Measurements from ENCODE around the gene FBXO24.
A peak's percentile ranks its signal among the peaks of the same experiment; 100 is the strongest.

The FBXO24 gene

DNA sequence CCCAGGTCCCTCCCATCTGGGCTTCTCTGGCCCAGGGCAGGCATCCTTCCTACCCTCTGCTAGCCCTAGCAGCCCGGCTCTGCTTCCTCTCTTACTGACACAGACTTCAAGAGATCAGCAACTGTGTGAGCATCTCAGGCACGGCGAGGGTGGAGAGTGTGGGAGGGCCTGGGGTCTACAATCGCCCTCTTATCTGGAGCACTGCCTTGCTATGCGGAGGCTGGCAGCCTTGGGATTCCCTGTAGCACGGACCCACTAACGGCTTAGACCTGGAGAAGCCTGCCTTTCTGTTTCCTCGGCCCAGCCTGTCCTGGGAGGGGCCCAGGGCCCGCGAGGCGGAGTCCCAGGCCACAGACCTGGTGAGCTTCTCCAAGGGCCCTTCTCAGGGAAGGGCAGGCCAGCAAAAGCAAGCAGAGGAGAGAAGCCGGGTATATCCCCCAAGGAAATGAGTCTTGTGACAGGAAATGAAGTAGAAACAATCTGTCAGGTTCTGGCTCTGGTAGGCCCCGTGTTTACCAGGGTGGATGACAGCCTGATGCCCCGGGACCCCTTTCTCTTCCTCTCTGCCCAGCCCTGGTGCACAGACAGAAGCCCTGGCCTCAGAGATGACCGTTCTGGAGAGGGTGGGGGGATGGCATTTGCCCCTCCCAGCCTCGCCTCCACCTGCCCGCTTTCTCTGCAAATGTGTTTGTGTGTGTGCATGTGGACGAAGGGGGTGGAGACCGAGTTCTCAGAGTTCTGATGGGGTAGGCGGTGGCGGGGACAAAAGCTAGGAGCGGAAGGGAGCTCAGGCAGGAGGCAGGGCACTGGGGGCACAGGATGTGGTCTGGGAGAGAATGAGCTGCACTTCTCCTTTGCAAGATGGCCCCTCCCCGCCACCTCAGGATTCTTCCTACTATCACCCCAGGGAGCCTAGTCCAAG lies 2.7 kb upstream of the FBXO24 start:
- peak overlapping the region; percentile 70 for H3K4me3 ChIP-seq (ENCODE audit: extremely low read depth, insufficient read depth, low read length, poor library complexity, severe bottlenecking)
- H3K9me3 ChIP-seq (ENCODE audit: control insufficient read depth, low read length) = no peaks in the 10 kb centered on the region
- H3K4me1 ChIP-seq (ENCODE audit: control insufficient read depth, insufficient read depth, low read length, poor library complexity, severe bottlenecking) = peaks cover 24% of the 10 kb centered on the region
- peaks cover 44% of the 10 kb centered on the region for H3K36me3 ChIP-seq (ENCODE audit: control insufficient read depth, insufficient read depth, low read length)
- WGBS, 2 experiments (ENCODE audit: insufficient coverage in 2 of 2) = 56 to 65% methylated on average over 17 to 20 of the region's 23 CpGs
- peak overlapping the region; percentile 90 for H3K27ac ChIP-seq (ENCODE audit: low read depth, low read length, severe bottlenecking)

DNA sequence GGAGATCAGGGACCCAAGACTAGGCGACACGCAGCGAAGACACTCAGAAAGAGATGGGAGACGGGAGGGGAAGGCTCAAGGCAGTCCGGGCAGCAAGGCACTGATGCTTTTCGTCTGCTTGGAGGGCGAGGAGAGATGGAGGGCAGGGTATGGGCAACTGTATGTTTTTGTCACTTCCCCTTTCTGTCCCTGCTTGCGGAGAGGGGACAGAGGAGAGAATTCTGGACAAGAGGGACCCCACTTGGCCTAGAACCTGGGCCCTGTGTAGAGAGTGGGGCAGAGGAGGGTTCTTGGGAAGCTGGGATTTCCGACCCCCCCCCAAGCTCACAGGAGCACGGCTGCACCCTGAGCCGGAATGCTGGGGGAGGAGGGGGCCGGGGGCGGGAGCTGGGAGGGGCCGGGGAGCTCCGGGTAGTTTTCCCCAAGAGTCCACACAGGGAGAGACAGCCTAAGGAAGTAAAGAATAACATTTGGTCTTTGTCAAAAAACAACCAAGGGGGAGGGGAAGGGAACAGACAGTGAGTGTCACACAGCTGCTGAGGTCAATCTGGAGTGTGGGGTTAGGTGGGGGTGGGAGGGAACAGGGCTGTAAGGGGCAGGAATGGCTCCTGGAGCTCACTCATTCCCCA lies 2.0 kb upstream of the FBXO24 start:
- Histone ChIP-seq H3K9me3 (ENCODE audit: control insufficient read depth, low read length) (no peaks in the 10 kb centered on the region), H3K4me3 (ENCODE audit: extremely low read depth, insufficient read depth, low read length, poor library complexity, severe bottlenecking) (peak overlapping the region; percentile 70), H3K4me1 (ENCODE audit: control insufficient read depth, insufficient read depth, low read length, poor library complexity, severe bottlenecking) (peaks cover 24% of the 10 kb centered on the region), H3K36me3 (ENCODE audit: control insufficient read depth, insufficient read depth, low read length) (peaks cover 36% of the 10 kb centered on the region), H3K27ac (ENCODE audit: low read depth, low read length, severe bottlenecking) (peak overlapping the region; percentile 90)
- 53% methylated on average over 9 of the region's 15 CpGs for WGBS, 2 experiments (ENCODE audit: insufficient coverage in 2 of 2)

DNA sequence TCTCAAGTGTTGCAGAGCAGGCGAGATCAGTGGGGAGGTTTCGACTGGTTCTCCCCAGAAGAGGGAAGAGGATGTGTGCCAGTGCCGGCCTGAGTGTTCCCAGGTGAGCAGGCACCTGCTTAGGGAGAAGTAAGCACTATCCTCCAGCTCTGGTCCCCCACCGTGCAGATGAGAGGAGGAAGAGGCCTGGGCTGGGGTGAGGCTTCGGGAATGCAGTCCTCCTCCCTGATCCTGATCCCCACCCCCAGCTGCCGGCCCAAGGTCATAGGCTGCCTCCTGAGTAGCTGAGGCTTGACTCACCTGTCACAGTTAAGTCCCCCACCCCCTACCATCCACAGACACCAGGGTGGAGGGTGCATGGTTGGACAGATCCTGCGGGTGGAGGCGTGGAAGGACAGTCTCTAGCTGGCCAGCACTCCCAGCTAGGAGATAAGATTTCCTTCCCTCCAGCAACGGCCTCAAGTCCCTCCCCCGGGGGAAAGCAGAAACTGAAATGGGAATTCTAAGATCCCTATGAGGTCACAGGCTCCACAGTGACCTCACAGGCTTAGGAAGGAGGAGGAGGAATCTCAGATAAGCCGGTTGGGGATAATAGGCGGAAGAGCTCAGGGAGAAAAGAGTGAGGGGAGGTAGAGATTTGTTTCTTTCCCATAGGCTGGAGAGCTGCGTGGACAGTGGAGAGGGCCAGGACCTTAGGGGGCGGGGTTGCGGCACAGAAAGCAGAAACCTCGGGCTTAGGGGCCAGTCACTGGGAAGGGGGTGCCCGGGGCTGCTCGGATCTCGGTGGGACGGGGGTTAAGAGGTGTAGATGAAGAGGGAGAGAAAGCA lies 1.2 kb upstream of the FBXO24 start:
- 3 to 4% methylated on average over 10 to 13 of the region's 20 CpGs for WGBS, 2 experiments (ENCODE audit: insufficient coverage in 2 of 2)
- peak overlapping the region; percentile 70 for H3K4me3 ChIP-seq (ENCODE audit: extremely low read depth, insufficient read depth, low read length, poor library complexity, severe bottlenecking)
- no peaks in the 10 kb centered on the region for H3K9me3 ChIP-seq (ENCODE audit: control insufficient read depth, low read length)
- H3K36me3 ChIP-seq (ENCODE audit: control insufficient read depth, insufficient read depth, low read length) = peaks cover 30% of the 10 kb centered on the region
- peaks cover 24% of the 10 kb centered on the region for H3K4me1 ChIP-seq (ENCODE audit: control insufficient read depth, insufficient read depth, low read length, poor library complexity, severe bottlenecking)
- H3K27ac ChIP-seq (ENCODE audit: low read depth, low read length, severe bottlenecking) = peak overlapping the region; percentile 90

GRCh38 chr7:100585511-100586265 lies 440 bp upstream of the FBXO24 start, which contains the start of gene LRCH4:
Gene LRCH4 (minus strand): TSS chr7:100586129. CDS start chr7:100586100, 29 bp downstream.
- peaks cover 22% of the 10 kb centered on the region for H3K36me3 ChIP-seq (ENCODE audit: control insufficient read depth, insufficient read depth, low read length)
- peak within 1 kb of the TSS; percentile 90 for H3K27ac ChIP-seq (ENCODE audit: low read depth, low read length, severe bottlenecking)
- H3K9me3 ChIP-seq (ENCODE audit: control insufficient read depth, low read length) = no peaks in the 10 kb centered on the region
- peak within 1 kb of the TSS; percentile 70 for H3K4me3 ChIP-seq (ENCODE audit: extremely low read depth, insufficient read depth, low read length, poor library complexity, severe bottlenecking)
- peaks cover 24% of the 10 kb centered on the region for H3K4me1 ChIP-seq (ENCODE audit: control insufficient read depth, insufficient read depth, low read length, poor library complexity, severe bottlenecking)
- WGBS, 2 experiments (ENCODE audit: insufficient coverage in 2 of 2) = 0 to 1% methylated on average over 45 to 47 of the region's 61 CpGs

DNA sequence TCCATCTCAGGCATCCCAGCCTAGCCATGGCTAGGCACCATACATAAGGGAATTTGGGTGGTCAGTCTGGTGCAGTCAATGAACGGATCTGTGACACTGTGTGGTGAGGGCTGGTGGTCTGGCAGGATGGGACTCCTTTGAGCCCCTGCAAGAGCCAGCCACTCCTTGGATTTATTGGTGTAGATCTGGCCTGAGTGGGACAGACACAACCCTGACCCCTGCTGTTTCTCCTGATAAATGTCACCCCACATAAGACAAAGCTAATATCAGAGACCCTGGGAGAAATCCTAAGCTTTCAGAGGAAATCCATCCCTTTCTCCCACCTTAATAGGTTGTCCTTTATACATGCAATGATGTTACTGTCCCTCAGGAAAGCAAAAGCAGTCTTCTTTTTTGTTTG lies 2.3 kb downstream of the FBXO24 start:
- no peaks in the 10 kb centered on the region for H3K9me3 ChIP-seq (ENCODE audit: control insufficient read depth, low read length)
- peaks cover 3% of the 10 kb centered on the region for H3K36me3 ChIP-seq (ENCODE audit: control insufficient read depth, insufficient read depth, low read length)
- WGBS, 2 experiments (ENCODE audit: insufficient coverage in 2 of 2) = 88% methylated on average over 1 of the region's 1 CpG; no CpG with 5 or more reads in 1 of the 2 experiments
- peaks cover 11% of the 10 kb centered on the region for H3K4me1 ChIP-seq (ENCODE audit: control insufficient read depth, insufficient read depth, low read length, poor library complexity, severe bottlenecking)
- H3K27ac ChIP-seq (ENCODE audit: low read depth, low read length, severe bottlenecking) = no peak overlapping the region
- no peak overlapping the region for H3K4me3 ChIP-seq (ENCODE audit: extremely low read depth, insufficient read depth, low read length, poor library complexity, severe bottlenecking)

DNA sequence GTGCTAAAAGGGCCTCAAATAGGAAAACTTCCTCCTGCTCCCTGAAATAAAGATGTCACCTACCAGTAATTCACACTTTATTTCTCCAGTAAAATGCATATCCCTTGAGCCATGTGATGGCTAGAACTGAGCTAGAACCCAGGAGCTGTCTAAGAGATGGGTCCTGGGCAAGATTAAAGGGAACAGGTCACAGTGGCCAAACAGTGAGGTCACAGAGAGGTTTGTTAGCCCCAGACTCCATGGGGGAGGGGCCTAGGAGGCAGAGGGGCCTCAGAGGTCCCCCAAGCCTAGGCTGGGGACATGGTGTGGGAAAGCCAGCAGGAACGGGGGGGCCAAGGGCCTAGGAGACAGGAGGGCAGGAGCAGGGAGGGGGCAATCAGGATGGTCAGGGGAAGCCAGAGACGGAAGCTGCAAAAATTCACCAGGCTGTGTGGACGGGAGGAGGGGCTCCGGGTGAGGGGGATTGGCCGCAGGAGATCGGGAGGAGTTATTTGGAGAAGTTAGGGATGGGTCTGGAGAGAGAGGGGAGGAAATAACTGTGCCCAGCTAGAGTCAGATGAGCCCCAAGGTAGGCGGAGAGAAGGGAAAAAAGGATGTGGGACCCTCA lies 3.3 kb downstream of the FBXO24 start:
- peaks cover 4% of the 10 kb centered on the region for H3K4me1 ChIP-seq (ENCODE audit: control insufficient read depth, insufficient read depth, low read length, poor library complexity, severe bottlenecking)
- H3K27ac ChIP-seq (ENCODE audit: low read depth, low read length, severe bottlenecking) = no peak overlapping the region
- no peaks in the 10 kb centered on the region for H3K9me3 ChIP-seq (ENCODE audit: control insufficient read depth, low read length)
- H3K36me3 ChIP-seq (ENCODE audit: control insufficient read depth, insufficient read depth, low read length) = no peaks in the 10 kb centered on the region
- 29 to 32% methylated on average over 7 of the region's 7 CpGs for WGBS, 2 experiments (ENCODE audit: insufficient coverage in 2 of 2)
- no peak overlapping the region for H3K4me3 ChIP-seq (ENCODE audit: extremely low read depth, insufficient read depth, low read length, poor library complexity, severe bottlenecking)

DNA sequence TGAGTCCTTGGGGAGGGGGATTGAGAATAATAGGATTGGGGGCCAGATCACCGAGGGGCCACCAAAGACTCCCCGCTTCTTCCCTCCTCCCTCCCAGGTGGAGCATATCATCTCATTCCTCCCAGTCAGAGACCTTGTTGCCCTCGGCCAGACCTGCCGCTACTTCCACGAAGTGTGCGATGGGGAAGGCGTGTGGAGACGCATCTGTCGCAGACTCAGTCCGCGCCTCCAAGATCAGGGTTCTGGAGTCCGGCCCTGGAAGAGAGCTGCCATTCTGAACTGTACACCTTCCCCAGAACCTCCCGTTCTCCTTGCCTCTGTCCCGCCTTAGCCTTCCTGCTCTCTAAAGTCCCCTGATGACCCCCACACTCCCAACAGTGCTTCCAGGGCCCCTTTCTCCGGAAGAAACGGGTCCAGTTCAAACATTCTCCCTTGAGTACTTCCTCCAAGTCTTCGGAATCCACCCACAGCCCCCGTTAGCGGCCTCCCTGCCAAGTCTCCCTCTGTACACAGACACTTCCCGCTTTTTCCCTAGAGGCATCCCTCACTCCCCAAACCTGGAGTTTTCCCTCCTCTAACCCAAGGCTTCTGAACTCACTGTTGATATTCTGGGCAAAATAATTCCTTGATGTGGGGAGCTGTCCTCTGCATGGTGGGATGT lies 4.1 kb downstream of the FBXO24 start:
- no peaks in the 10 kb centered on the region for H3K9me3 ChIP-seq (ENCODE audit: control insufficient read depth, low read length)
- no peaks in the 10 kb centered on the region for H3K36me3 ChIP-seq (ENCODE audit: control insufficient read depth, insufficient read depth, low read length)
- no peak overlapping the region for H3K4me3 ChIP-seq (ENCODE audit: extremely low read depth, insufficient read depth, low read length, poor library complexity, severe bottlenecking)
- H3K27ac ChIP-seq (ENCODE audit: low read depth, low read length, severe bottlenecking) = no peak overlapping the region
- 88% methylated on average over 17 to 18 of the region's 20 CpGs for WGBS, 2 experiments (ENCODE audit: insufficient coverage in 2 of 2)
- no peaks in the 10 kb centered on the region for H3K4me1 ChIP-seq (ENCODE audit: control insufficient read depth, insufficient read depth, low read length, poor library complexity, severe bottlenecking)

DNA sequence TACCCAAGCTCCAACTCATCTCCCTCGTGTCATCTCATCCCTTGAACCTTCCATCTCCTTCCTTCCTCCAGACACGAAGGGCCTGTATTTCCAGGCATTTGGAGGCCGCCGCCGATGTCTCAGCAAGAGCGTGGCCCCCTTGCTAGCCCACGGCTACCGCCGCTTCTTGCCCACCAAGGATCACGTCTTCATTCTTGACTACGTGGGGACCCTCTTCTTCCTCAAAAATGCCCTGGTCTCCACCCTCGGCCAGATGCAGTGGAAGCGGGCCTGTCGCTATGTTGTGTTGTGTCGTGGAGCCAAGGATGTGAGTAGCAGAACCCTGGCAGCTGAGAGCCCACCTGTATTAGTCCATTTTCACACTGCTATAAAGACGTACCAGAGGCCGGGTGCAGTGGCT lies 5.5 kb downstream of the FBXO24 start:
- no peak overlapping the region for H3K4me3 ChIP-seq (ENCODE audit: extremely low read depth, insufficient read depth, low read length, poor library complexity, severe bottlenecking)
- no peaks in the 10 kb centered on the region for H3K4me1 ChIP-seq (ENCODE audit: control insufficient read depth, insufficient read depth, low read length, poor library complexity, severe bottlenecking)
- no peaks in the 10 kb centered on the region for H3K9me3 ChIP-seq (ENCODE audit: control insufficient read depth, low read length)
- no peaks in the 10 kb centered on the region for H3K36me3 ChIP-seq (ENCODE audit: control insufficient read depth, insufficient read depth, low read length)
- H3K27ac ChIP-seq (ENCODE audit: low read depth, low read length, severe bottlenecking) = no peak overlapping the region
- WGBS, 2 experiments (ENCODE audit: insufficient coverage in 2 of 2) = 95 to 97% methylated on average over 14 to 17 of the region's 17 CpGs

DNA sequence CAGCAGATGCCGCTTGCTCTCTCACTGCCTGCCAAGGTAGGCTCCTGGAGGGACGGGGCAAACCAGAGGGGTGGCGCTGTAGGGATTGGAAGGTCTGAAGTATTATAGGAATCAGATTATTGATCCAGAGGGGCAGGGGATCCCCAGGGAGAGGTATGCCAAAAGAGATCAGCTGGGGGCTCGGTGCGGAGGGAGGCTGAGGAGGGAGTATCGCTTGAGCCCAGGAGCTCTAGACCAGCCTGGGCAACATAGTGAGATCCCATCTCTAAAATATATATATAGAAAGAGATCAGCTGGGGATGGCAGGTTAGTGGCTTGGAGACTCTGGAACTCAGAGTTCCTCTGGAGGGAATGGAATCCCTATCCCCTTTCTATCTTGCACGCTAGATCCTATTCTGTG lies 9.1 kb downstream of the FBXO24 start:
- no peaks in the 10 kb centered on the region for H3K9me3 ChIP-seq (ENCODE audit: control insufficient read depth, low read length)
- H3K36me3 ChIP-seq (ENCODE audit: control insufficient read depth, insufficient read depth, low read length) = no peaks in the 10 kb centered on the region
- WGBS, 2 experiments (ENCODE audit: insufficient coverage in 2 of 2) = 86 to 100% methylated on average over 2 to 3 of the region's 7 CpGs

More for the DNA sequence above, 9.1 kb downstream of the FBXO24 start:
- Histone ChIP-seq H3K27ac (ENCODE audit: low read depth, low read length, severe bottlenecking) (no peak overlapping the region), H3K4me1 (ENCODE audit: control insufficient read depth, insufficient read depth, low read length, poor library complexity, severe bottlenecking) (peaks cover 1% of the 10 kb centered on the region), H3K4me3 (ENCODE audit: extremely low read depth, insufficient read depth, low read length, poor library complexity, severe bottlenecking) (no peak overlapping the region)
